ENCODE results near the gene KCNG4.

DNA sequence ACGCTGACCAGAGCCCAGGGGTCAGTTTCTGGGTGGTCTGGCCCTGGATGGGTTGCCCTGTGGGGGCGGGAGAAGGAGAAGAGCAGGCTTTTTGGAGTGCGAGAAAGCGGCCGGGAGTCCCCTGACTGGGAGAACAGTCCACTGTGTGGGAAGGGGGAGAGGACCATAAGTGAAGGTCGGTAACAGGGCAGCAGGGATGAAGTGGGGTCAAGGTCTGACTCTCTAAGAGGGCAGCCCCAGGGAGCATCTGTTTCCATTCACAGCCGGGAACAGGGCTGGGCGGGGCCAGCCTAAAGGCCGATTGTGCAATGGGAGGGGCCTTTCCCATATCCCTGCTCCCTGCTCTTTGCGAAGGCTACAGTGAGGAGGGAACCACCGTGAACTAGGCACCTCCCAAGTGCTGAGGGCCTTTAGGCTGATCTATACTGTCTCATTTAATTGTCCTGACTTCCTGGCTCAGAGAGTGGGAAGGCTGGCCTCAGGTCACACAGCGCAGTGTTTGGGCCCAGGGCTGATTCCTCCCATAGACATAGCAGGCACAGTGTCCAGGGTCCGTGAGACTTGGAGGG, 44.4 kb upstream of the KCNG4 start:
- TF ChIP-seq POLR2AphosphoS5 (IDR thresholded peaks at IDR 0.05; ENCODE audit: borderline replicate concordance, low read depth, low read length) (no peak), EZH2 (IDR thresholded peaks at IDR 0.05) (no peak)
